ENCODE data around the gene TAOK2.

DNA sequence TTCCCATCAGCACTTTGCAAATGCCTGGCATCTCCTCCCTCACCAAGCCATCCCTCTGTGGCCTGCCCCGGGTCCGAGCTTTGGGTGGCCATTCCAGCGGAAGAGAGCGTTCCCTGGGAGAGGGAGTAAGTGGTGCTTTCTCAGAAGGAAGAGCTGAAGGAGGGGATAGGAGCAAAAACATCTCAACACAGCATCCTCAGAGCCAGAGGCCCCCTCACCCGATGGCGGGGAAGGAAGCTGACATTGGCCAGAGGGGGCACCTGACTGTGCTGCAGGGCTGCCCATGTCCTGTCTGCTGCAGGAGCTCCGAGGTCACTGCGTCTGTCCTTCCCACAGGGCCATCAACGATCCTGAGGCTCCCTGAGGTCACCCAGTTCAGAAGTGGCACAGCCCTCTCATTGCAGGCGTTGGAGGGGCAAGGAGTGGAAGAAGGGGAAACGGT, 57.8 kb downstream of the TAOK2 start:
- TF ChIP-seq, protein P1, sequence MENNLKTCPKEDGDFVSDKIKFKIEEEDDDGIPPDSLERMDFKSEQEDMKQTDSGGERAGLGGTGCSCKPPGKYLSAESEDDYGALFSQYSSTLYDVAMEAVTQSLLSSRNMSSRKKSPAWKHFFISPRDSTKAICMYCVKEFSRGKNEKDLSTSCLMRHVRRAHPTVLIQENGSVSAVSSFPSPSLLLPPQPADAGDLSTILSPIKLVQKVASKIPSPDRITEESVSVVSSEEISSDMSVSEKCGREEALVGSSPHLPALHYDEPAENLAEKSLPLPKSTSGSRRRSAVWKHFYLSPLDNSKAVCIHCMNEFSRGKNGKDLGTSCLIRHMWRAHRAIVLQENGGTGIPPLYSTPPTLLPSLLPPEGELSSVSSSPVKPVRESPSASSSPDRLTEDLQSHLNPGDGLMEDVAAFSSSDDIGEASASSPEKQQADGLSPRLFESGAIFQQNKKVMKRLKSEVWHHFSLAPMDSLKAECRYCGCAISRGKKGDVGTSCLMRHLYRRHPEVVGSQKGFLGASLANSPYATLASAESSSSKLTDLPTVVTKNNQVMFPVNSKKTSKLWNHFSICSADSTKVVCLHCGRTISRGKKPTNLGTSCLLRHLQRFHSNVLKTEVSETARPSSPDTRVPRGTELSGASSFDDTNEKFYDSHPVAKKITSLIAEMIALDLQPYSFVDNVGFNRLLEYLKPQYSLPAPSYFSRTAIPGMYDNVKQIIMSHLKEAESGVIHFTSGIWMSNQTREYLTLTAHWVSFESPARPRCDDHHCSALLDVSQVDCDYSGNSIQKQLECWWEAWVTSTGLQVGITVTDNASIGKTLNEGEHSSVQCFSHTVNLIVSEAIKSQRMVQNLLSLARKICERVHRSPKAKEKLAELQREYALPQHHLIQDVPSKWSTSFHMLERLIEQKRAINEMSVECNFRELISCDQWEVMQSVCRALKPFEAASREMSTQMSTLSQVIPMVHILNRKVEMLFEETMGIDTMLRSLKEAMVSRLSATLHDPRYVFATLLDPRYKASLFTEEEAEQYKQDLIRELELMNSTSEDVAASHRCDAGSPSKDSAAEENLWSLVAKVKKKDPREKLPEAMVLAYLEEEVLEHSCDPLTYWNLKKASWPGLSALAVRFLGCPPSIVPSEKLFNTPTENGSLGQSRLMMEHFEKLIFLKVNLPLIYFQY (CRISPR knock-in tag; IDR thresholded peaks at IDR 0.05; ENCODE audit: borderline replicate concordance): no peak
- TF ChIP-seq, protein P2, sequence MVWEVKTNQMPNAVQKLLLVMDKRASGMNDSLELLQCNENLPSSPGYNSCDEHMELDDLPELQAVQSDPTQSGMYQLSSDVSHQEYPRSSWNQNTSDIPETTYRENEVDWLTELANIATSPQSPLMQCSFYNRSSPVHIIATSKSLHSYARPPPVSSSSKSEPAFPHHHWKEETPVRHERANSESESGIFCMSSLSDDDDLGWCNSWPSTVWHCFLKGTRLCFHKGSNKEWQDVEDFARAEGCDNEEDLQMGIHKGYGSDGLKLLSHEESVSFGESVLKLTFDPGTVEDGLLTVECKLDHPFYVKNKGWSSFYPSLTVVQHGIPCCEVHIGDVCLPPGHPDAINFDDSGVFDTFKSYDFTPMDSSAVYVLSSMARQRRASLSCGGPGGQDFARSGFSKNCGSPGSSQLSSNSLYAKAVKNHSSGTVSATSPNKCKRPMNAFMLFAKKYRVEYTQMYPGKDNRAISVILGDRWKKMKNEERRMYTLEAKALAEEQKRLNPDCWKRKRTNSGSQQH (CRISPR knock-in tag; IDR thresholded peaks at IDR 0.05; ENCODE audit: low read depth): no peak
- TF ChIP-seq, protein P3, sequence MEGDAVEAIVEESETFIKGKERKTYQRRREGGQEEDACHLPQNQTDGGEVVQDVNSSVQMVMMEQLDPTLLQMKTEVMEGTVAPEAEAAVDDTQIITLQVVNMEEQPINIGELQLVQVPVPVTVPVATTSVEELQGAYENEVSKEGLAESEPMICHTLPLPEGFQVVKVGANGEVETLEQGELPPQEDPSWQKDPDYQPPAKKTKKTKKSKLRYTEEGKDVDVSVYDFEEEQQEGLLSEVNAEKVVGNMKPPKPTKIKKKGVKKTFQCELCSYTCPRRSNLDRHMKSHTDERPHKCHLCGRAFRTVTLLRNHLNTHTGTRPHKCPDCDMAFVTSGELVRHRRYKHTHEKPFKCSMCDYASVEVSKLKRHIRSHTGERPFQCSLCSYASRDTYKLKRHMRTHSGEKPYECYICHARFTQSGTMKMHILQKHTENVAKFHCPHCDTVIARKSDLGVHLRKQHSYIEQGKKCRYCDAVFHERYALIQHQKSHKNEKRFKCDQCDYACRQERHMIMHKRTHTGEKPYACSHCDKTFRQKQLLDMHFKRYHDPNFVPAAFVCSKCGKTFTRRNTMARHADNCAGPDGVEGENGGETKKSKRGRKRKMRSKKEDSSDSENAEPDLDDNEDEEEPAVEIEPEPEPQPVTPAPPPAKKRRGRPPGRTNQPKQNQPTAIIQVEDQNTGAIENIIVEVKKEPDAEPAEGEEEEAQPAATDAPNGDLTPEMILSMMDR (CRISPR knock-in tag; IDR thresholded peaks at IDR 0.05): no peak
- TF ChIP-seq, protein P4, sequence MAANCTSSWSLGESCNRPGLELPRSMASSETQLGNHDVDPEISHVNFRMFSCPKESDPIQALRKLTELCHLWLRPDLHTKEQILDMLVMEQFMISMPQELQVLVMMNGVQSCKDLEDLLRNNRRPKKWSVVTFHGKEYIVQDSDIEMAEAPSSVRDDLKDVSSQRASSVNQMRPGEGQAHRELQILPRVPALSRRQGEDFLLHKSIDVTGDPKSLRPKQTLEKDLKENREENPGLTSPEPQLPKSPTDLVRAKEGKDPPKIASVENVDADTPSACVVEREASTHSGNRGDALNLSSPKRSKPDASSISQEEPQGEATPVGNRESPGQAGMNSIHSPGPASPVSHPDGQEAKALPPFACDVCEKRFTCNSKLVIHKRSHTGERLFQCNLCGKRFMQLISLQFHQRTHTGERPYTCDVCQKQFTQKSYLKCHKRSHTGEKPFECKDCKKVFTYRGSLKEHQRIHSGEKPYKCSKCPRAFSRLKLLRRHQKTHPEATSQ (CRISPR knock-in tag; IDR thresholded peaks at IDR 0.05; ENCODE audit: borderline replicate concordance): no peak
- TF ChIP-seq SRSF1 (optimal IDR thresholded peaks at IDR 0.05; ENCODE audit: low read depth, low read length) (no peak), CREM (IDR thresholded peaks at IDR 0.05) (no peak), CREM (CRISPR knock-in tag; IDR thresholded peaks at IDR 0.05) (no peak)
- TF ChIP-seq, protein P5, sequence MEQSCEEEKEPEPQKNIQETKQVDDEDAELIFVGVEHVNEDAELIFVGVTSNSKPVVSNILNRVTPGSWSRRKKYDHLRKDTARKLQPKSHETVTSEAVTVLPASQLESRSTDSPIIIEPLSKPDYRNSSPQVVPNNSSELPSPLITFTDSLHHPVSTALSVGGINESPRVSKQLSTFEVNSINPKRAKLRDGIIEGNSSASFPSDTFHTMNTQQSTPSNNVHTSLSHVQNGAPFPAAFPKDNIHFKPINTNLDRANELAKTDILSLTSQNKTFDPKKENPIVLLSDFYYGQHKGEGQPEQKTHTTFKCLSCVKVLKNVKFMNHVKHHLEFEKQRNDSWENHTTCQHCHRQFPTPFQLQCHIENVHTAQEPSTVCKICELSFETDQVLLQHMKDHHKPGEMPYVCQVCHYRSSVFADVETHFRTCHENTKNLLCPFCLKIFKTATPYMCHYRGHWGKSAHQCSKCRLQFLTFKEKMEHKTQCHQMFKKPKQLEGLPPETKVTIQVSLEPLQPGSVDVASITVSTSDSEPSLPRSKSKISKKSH (CRISPR knock-in tag; IDR thresholded peaks at IDR 0.05; ENCODE audit: borderline replicate concordance): no peak

Measured in HepG2 (cell line).